K562 (cell line): ENCODE data around the gene MAP2K6. TPM values are rescaled to one million over a fixed set of nuclear protein-coding genes. Genes with fewer than 3 reads are reported as not detected.

Experiments used
- polyA plus RNA-seq, 8 experiments: library from polyadenylated mRNA; depleted of rRNA in 4 of 8; stranded (reverse) in 5 of 8; unstranded in 3 of 8; fragments of >200 nt; fragmentation: Nextera tagmentation in 2 of 8; fragmentation: Illumina TruSeq in 1 of 8; extraction: Ambion mirVana in 2 of 8; extraction: Trizol in 1 of 8; gene quantifications; 2 replicates each; pipeline versions ENCODE4 v1.2.1 to v1.2.3, GENCODE V29; 2011 to 2014; ENCODE audit warnings: inconsistent platforms in 1 of 8, missing spikeins in 1 of 8
- total RNA-seq, 7 experiments: library from RNA; depleted of rRNA in 6 of 7; stranded (reverse); fragments of >200 nt in 6 of 7; fragmentation: Illumina TruSeq in 2 of 7; extraction: Trizol in 2 of 7; gene quantifications; 2 replicates each; pipeline versions ENCODE4 v1.2.1 to v1.2.3, GENCODE V29; 2011 to 2021; ENCODE audit warnings: low replicate concordance in 1 of 7

The MAP2K6 gene
- total and polyA plus RNA-seq, 9 of the 15 experiments (the other 6 are each of a cell fraction or from before 2014, with no cell fraction given), result 0.07 to 0.13 TPM; not detected in 7

Other genes with a start within 250 kb of the MAP2K6 start
- 0.12 and 0.45 TPM in 2 replicates for gene ABCA10, start 185.9 kb upstream of the MAP2K6 start, total RNA-seq (2014; rRNA removed)
- 0.15 TPM in 1 of 2 replicates, not detected in the other for gene ABCA10, start 185.9 kb upstream of the MAP2K6 start, total RNA-seq (2014; rRNA removed; fragmentation: Illumina TruSeq; extraction: Trizol)
- not detected in 2 replicates for gene ABCA10, start 185.9 kb upstream of the MAP2K6 start, total RNA-seq (2015; rRNA removed; fragmentation: Illumina TruSeq; extraction: Trizol)
- gene ABCA10, start 185.9 kb upstream of the MAP2K6 start, total RNA-seq (2021), result 0.09 and 0.16 TPM in 2 replicates
- 0.03 and 0.04 TPM in 2 replicates for gene ABCA10, start 185.9 kb upstream of the MAP2K6 start, polyA plus RNA-seq (2011; rRNA removed)
- 0.15 TPM in 1 of 2 replicates, not detected in the other for gene ABCA10, start 185.9 kb upstream of the MAP2K6 start, polyA plus RNA-seq (2014; fragmentation: Illumina TruSeq; extraction: Trizol)
- under 1 TPM; 0.13 to 0.17 TPM for gene ABCA10, start 185.9 kb upstream of the MAP2K6 start, polyA plus RNA-seq (2014; fragmentation: Nextera tagmentation; extraction: Ambion mirVana)
- gene ABCA10, start 185.9 kb upstream of the MAP2K6 start, polyA plus RNA-seq (2014; rRNA removed), result 0.36 TPM in 1 of 2 replicates, not detected in the other
- gene ABCA5, start 87.6 kb upstream of the MAP2K6 start, total RNA-seq (2014; rRNA removed), result 0.73 and 1.1 TPM in 2 replicates
- gene ABCA5, start 87.6 kb upstream of the MAP2K6 start, total RNA-seq (2014; rRNA removed; fragmentation: Illumina TruSeq; extraction: Trizol), result 1.7 and 2.2 TPM in 2 replicates
- gene ABCA5, start 87.6 kb upstream of the MAP2K6 start, total RNA-seq (2015; rRNA removed; fragmentation: Illumina TruSeq; extraction: Trizol), result 1.1 and 1.4 TPM in 2 replicates
- gene ABCA5, start 87.6 kb upstream of the MAP2K6 start, total RNA-seq (2021), result 1.2 and 2.3 TPM in 2 replicates
- gene ABCA5, start 87.6 kb upstream of the MAP2K6 start, polyA plus RNA-seq (2011; rRNA removed), result 1.9 TPM in 2 replicates
- gene ABCA5, start 87.6 kb upstream of the MAP2K6 start, polyA plus RNA-seq (2014; fragmentation: Illumina TruSeq; extraction: Trizol), result 0.74 and 1.1 TPM in 2 replicates
- 1 to 10 TPM in 1 of 2 experiments, under 1 TPM in 1; 0.84 to 2.1 TPM for gene ABCA5, start 87.6 kb upstream of the MAP2K6 start, polyA plus RNA-seq (2014; fragmentation: Nextera tagmentation; extraction: Ambion mirVana)
- gene ABCA5, start 87.6 kb upstream of the MAP2K6 start, polyA plus RNA-seq (2014; rRNA removed), result 0.76 and 2.0 TPM in 2 replicates